Endothelial cell (in vitro differentiated cells): ENCODE data around the gene MMEL1. TPM values are rescaled to one million over a fixed set of nuclear protein-coding genes. Genes with fewer than 3 reads are reported as not detected.

Source experiments
- DNase-seq: peaks from one replicate; pipeline ENCODE4 v3.0.0; 2021; ENCODE audit warnings: low spot score
- H3K27ac Mint-ChIP-seq: one replicate; pipeline ENCODE4 v1.8.0; 2021; ENCODE audit warnings: mixed read lengths, inconsistent platforms; ENCODE audit not compliant: unreplicated experiment
- H3K27me3 Mint-ChIP-seq: one replicate; pipeline ENCODE4 v1.8.0; 2021; ENCODE audit warnings: mild to moderate bottlenecking, moderate library complexity, mixed read lengths, inconsistent platforms; ENCODE audit not compliant: unreplicated experiment
- H3K36me3 Mint-ChIP-seq: one replicate; pipeline ENCODE4 v1.8.0; 2021; ENCODE audit warnings: mild to moderate bottlenecking, low read depth, mixed read lengths, inconsistent platforms; ENCODE audit not compliant: unreplicated experiment
- H3K4me1 Mint-ChIP-seq: one replicate; pipeline ENCODE4 v1.8.0; 2021; ENCODE audit warnings: mild to moderate bottlenecking, mixed read lengths, inconsistent platforms; ENCODE audit not compliant: unreplicated experiment
- H3K4me3 Mint-ChIP-seq: one replicate; pipeline ENCODE4 v1.8.0; 2021; ENCODE audit warnings: mild to moderate bottlenecking, mixed read lengths, inconsistent platforms; ENCODE audit not compliant: unreplicated experiment
- H3K9me3 Mint-ChIP-seq: one replicate; pipeline ENCODE4 v1.8.0; 2021; ENCODE audit warnings: mixed read lengths, inconsistent platforms; ENCODE audit not compliant: unreplicated experiment
- total RNA-seq: library from RNA; stranded (reverse); fragmentation: NEBNext Ultra II Directional; extraction: Animal tissue kit (Norgen Biotek cat#: 25700); gene quantifications from one replicate; pipeline ENCODE4 v1.2.1, GENCODE V29; 2021; ENCODE audit not compliant: unreplicated experiment
- TF ChIP-seq, protein P1 (sequence below): fragments of 200-600 bp; sonication (generic); IDR thresholded peaks from one replicate; pipeline ENCODE4 v1.5.0; 2021; ENCODE audit warnings: antibody characterized with exemption; ENCODE audit not compliant: unreplicated experiment

MMEL1 gene
- total RNA-seq, 1 donor from 2014 or later, result not detected

DNA sequence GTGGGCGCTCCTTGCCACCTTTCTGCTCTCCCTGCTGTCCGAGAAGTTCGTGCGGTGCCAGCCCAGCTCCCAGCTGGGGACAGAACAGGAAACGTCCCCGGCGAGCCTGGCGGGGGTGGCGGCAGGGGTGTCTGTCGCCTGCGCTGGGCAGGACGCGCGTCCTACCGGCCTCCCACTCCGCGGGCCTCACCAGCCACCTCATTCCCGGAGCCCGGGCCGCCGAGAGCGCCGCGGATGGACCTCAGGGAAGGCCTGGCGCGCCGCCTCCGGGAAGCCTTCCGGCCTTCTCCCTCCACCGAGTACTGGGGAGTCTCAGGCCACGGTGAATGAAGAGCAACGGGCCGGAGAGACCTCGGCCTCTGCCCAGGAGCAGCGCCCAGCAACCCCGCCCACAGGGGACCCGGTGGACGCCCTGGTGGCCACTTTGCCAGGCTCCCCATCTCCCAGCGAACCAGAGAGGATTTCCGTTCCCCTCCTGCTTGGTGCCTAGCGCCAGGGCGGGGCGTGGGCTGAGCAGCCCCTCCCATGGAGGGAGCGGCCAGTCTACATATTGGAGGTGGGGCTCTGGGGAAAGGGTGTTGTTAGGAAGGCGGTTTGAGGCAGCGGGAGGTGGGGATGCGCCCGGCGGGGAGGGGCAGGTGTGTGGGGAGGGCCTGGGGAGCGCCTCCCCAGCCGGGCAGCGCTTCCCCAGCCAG is 86.2 kb downstream of the MMEL1 start:
- Mint-ChIP-seq H3K9me3 (no peaks in the 10 kb centered on the region), H3K27me3 (peaks cover 2% of the 10 kb centered on the region), H3K36me3 (no peaks in the 10 kb centered on the region), H3K4me1 (no peaks in the 10 kb centered on the region), H3K4me3 (peak overlapping the region; percentile 73), H3K27ac (no peak overlapping the region)
- DNase-seq, result peak; percentile 67
- TF ChIP-seq, protein P1, sequence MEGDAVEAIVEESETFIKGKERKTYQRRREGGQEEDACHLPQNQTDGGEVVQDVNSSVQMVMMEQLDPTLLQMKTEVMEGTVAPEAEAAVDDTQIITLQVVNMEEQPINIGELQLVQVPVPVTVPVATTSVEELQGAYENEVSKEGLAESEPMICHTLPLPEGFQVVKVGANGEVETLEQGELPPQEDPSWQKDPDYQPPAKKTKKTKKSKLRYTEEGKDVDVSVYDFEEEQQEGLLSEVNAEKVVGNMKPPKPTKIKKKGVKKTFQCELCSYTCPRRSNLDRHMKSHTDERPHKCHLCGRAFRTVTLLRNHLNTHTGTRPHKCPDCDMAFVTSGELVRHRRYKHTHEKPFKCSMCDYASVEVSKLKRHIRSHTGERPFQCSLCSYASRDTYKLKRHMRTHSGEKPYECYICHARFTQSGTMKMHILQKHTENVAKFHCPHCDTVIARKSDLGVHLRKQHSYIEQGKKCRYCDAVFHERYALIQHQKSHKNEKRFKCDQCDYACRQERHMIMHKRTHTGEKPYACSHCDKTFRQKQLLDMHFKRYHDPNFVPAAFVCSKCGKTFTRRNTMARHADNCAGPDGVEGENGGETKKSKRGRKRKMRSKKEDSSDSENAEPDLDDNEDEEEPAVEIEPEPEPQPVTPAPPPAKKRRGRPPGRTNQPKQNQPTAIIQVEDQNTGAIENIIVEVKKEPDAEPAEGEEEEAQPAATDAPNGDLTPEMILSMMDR, result no peak

DNA sequence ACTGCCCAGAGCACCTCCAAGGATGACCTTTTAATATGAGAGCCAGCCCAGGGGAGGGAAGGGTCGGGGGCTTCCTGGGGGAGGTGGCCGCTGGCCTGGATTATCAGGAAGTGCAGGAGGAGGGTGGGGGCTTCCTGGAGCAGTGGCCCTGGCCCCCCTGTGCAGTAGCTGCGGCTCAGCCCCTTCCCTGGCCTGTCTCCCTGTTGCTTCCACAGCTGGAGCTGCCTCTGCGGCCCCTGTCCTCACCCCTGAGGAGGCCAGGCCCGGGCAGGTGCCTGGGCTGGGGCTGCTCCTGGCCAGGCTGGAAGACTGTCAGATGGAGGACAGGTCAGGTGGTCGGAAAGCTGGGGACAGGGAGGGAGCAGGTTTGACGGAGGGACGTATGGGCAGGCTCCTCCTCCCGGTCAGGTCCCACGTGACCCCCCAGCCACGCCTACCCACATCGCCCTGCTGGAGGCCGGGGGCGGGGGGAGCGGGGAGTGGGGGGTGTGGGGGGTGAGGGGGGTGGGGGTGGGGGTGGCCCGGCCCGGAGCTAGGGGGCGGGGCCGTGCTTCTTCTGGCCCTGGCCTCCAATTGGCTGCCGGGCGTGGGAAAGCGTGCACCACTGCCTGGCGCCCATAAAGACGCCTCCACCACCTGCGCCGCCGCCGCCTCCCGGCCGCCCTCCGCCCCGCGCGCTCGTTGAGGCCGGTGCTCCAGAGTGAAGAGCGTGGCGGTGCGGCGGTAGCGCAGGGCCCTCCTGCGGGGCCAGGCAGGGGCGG is 86.9 kb downstream of the MMEL1 start:
- peak; percentile 85 for DNase-seq
- peaks cover 2% of the 10 kb centered on the region for H3K27me3 Mint-ChIP-seq
- no peak overlapping the region for H3K4me3 Mint-ChIP-seq
- TF ChIP-seq, protein P1, result no peak
- no peaks in the 10 kb centered on the region for H3K9me3 Mint-ChIP-seq
- no peak overlapping the region for H3K27ac Mint-ChIP-seq
- H3K36me3 Mint-ChIP-seq, result no peaks in the 10 kb centered on the region
- H3K4me1 Mint-ChIP-seq, result no peaks in the 10 kb centered on the region

DNA sequence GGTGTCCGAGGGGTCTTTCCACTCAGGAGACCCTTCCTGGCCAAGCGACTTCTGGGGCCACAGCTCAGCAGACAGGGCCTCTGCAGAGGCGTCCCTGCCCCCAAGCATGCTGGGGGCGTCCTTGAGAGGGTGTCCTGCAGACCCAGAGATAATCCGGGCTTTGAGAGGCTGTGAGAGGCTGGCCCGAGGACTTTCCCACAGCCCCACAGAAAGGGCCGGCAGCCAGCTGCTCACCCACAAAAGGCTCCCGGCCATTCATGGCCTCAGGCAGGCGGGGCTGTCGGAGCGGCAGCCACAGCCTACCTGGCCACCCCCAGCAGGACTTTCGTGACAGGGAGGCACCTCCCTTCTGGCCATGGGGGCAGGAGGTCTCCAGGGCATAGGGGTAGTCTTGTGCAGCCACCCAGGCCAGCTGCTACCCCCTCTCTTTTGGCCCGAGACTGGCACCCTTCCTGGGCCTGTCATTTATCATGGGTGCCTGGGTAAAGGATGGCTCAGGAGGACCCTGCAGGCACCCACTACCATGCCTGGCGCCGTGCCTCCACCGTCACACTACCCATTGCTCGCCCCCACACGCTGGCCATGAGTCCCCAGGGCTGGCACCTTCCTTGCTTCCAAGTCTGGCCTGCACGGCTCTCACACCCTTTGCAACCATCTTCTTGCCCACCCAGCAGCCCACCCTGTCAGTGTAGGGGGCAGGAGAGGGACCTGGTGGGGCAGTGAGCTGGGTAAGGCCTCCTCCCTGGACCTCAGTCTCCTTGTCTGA is 87.8 kb downstream of the MMEL1 start:
- Mint-ChIP-seq H3K4me3 (no peak overlapping the region), H3K27me3 (peaks cover 2% of the 10 kb centered on the region), H3K27ac (no peak overlapping the region), H3K4me1 (no peaks in the 10 kb centered on the region), H3K36me3 (no peaks in the 10 kb centered on the region), H3K9me3 (no peaks in the 10 kb centered on the region)
- no peak for DNase-seq
- TF ChIP-seq, protein P1, result no peak

DNA sequence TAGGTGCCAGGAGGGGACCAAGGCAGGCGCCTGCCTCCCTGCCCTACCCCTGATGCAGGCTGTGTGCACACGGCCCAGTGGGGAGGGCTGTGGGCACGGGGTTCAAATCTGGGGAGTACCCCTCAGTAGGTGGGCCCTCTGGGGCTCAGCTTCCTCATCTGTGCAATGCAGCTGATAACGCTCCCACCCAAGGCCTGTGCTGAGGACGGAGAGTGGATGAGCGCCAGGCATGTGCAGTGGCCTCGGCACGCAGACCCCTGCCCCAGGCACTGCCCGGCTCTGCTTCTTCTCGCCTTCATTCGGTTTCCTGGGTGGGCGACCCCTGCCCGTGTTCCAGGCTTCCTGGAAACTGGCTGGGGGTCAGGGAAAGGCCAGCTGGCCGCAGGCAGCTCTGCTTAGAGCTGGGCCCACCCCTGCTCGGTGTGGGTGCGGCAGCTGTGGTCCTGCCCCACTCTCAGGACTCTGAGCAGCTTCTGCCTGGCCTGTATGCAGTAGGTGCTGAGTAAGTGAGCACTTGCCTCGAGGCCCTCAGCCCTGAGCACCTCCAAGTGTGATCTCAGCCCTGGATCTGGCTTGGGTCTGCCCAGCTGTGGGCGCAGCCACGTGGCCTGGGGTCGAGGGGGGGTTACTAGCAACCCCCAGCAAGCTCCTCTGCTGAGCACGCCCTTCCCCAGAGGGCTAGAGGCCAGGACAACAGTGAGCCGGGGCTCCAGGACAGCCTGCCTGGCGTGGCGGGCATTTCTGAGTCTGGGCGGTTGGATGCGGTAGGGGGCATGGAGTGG is 88.5 kb downstream of the MMEL1 start:
- no peaks in the 10 kb centered on the region for H3K4me1 Mint-ChIP-seq
- H3K36me3 Mint-ChIP-seq, result no peaks in the 10 kb centered on the region
- TF ChIP-seq, protein P1, result no peak
- H3K27ac Mint-ChIP-seq, result no peak overlapping the region
- DNase-seq, result no peak
- H3K9me3 Mint-ChIP-seq, result no peaks in the 10 kb centered on the region
- H3K4me3 Mint-ChIP-seq, result no peak overlapping the region
- H3K27me3 Mint-ChIP-seq, result peaks cover 2% of the 10 kb centered on the region
